Activated gamma-delta T cell treated with Interleukin-2 at 50 U/mL for 16 hours (primary cell): ENCODE data around the gene ATXN1.
"Not testable (repeated sequence)": the region's sequence is repeated elsewhere in the genome, so short reads cannot be mapped to it uniquely, and the experiment has no call there.

Experiments used
- DNase-seq: peaks from one replicate; pipeline ENCODE4 v3.0.0-alpha.2; 2020

ATXN1 gene

GRCh38 chr6:16717275-16717942 lies 43.9 kb downstream of the ATXN1 start:
- no peak for DNase-seq

- no peak for DNase-seq
Measured at GRCh38 chr6:16716321-16716858, 44.9 kb downstream of the ATXN1 start.

GRCh38 chr6:16713597-16713996 lies 47.7 kb downstream of the ATXN1 start:
- no peak for DNase-seq

- no peak for DNase-seq
Measured at GRCh38 chr6:16712931-16713484, 48.3 kb downstream of the ATXN1 start.

GRCh38 chr6:16712255-16712930 lies 48.9 kb downstream of the ATXN1 start:
- no peak for DNase-seq

GRCh38 chr6:16711546-16712254 lies 49.6 kb downstream of the ATXN1 start:
- DNase-seq = peak; percentile 26

- DNase-seq = no peak
Measured at GRCh38 chr6:16706911-16707783, 54.1 kb downstream of the ATXN1 start.

GRCh38 chr6:16706491-16706890 lies 54.8 kb downstream of the ATXN1 start:
- DNase-seq = not testable (repeated sequence)

GRCh38 chr6:16706029-16706428 lies 55.2 kb downstream of the ATXN1 start:
- DNase-seq = no peak

- no peak for DNase-seq
Measured at GRCh38 chr6:16705081-16705993, 55.9 kb downstream of the ATXN1 start.

- DNase-seq = no peak
Measured at GRCh38 chr6:16704401-16705045, 56.7 kb downstream of the ATXN1 start.

- not testable (repeated sequence) for DNase-seq
Measured at GRCh38 chr6:16702627-16703378, 58.5 kb downstream of the ATXN1 start.

GRCh38 chr6:16700916-16701234 lies 60.4 kb downstream of the ATXN1 start:
- no peak for DNase-seq

- DNase-seq = peak; percentile 36
Measured at GRCh38 chr6:16700202-16700915, 60.9 kb downstream of the ATXN1 start.

- peak; percentile 19 for DNase-seq
Measured at GRCh38 chr6:16698997-16699868, 62.0 kb downstream of the ATXN1 start.

GRCh38 chr6:16698162-16698533 lies 63.1 kb downstream of the ATXN1 start:
- DNase-seq = no peak

- no peak for DNase-seq
Measured at GRCh38 chr6:16697437-16698161, 63.7 kb downstream of the ATXN1 start.

- DNase-seq = no peak
Measured at GRCh38 chr6:16696496-16696895, 64.8 kb downstream of the ATXN1 start.
